PC-3 (cell line): ENCODE results near the gene NUTF2. TPM values are rescaled to one million over a fixed set of nuclear protein-coding genes. Genes with fewer than 3 reads are reported as not detected.
A peak's percentile ranks its signal among the peaks of the same experiment; 100 is the strongest.
"Not testable (repeated sequence)": the region's sequence is repeated elsewhere in the genome, so short reads cannot be mapped to it uniquely, and the experiment has no call there.

Source experiments
- ATAC-seq: fragments of 200-7000 bp; cut with Tn5 transposase; 2 replicates; pipeline ENCODE4 v1.9.1; 2020; ENCODE audit warnings: mild to moderate bottlenecking, moderate library complexity
- BruUV-seq: library from RNA; stranded (reverse); fragments of 400-500 nt; replicated peaks from 2 replicates; lab custom pipeline; 2021; lab: Mats Ljungman, UMichigan
- CTCF ChIA-PET: fragments of 300-600 bp; sonication (Branson Sonifier 250); formaldehyde crosslinking; loops from one replicate; lab custom pipeline; 2022; ENCODE audit warnings: antibody characterized with exemption; lab: Charles Lee
- POLR2A ChIA-PET: fragments of 300-600 bp; sonication (Branson Sonifier 250); formaldehyde crosslinking; loops from one replicate; lab custom pipeline; 2022; ENCODE audit warnings: antibody characterized with exemption; ENCODE audit not compliant: unreplicated experiment; lab: Charles Lee
- DNase-seq: peaks from one replicate; pipeline ENCODE4 v3.0.0-alpha.2; 2015
- H2AFZ ChIP-seq: fragments of 300-600 bp; sonication (generic); 2 replicates; pipeline ENCODE4 v1.6.0; 2016; ENCODE audit warnings: antibody characterized with exemption, low read length
- H3F3A ChIP-seq: fragments of 300-600 bp; sonication (generic); one replicate; pipeline ENCODE4 v1.6.0; 2017; ENCODE audit warnings: antibody characterized with exemption, low read length, control low read depth, mild to moderate bottlenecking; ENCODE audit not compliant: unreplicated experiment
- H3K27ac ChIP-seq: fragments of 300-600 bp; sonication (generic); 2 replicates; pipeline ENCODE4 v1.5.1; 2016; ENCODE audit warnings: mild to moderate bottlenecking, low read length
- H3K27me3 ChIP-seq: fragments of 300-600 bp; sonication (generic); 2 replicates; pipeline ENCODE4 v1.6.1; 2016; ENCODE audit warnings: low read length, mixed read lengths
- H3K36me3 ChIP-seq: fragments of 300-600 bp; sonication (generic); 2 replicates; pipeline ENCODE4 v1.6.1; 2016; ENCODE audit warnings: low read depth, mixed run types, low read length, mixed read lengths
- H3K4me1 ChIP-seq: fragments of 300-600 bp; sonication (generic); 2 replicates; pipeline ENCODE4 v1.5.1; 2016; ENCODE audit warnings: low read length; ENCODE audit not compliant: insufficient read depth
- H3K4me2 ChIP-seq: fragments of 300-600 bp; sonication (generic); 2 replicates; pipeline ENCODE4 v1.6.0; 2016; ENCODE audit warnings: low read length
- H3K4me3 ChIP-seq: fragments of 300-600 bp; sonication (generic); 2 replicates; pipeline ENCODE4 v1.5.1; 2016; ENCODE audit warnings: mild to moderate bottlenecking, low read length, mixed read lengths
- H3K79me2 ChIP-seq: fragments of 300-600 bp; sonication (generic); 2 replicates; pipeline ENCODE4 v1.6.1; 2017; ENCODE audit warnings: low read length, mixed read lengths
- H3K9ac ChIP-seq: fragments of 300-600 bp; sonication (generic); 2 replicates; pipeline ENCODE4 v1.6.0; 2016; ENCODE audit warnings: mild to moderate bottlenecking, low read length
- H3K9me2 ChIP-seq: fragments of 300-600 bp; sonication (generic); replicated peaks from 2 replicates; pipeline ENCODE4 v1.6.1; 2016; ENCODE audit warnings: mixed run types, low read length, mixed read lengths
- H3K9me3 ChIP-seq: fragments of 300-600 bp; sonication (generic); 2 replicates; pipeline ENCODE4 v1.6.1; 2016; ENCODE audit warnings: low read length, mixed read lengths
- H4K20me1 ChIP-seq: fragments of 300-600 bp; sonication (generic); 2 replicates; pipeline ENCODE4 v1.6.1; 2016; ENCODE audit warnings: low read length, mixed read lengths
- EZH2 ChIP-seq: fragments of 300-600 bp; sonication (generic); IDR thresholded peaks from one replicate; pipeline ENCODE4 v1.6.1; 2017; ENCODE audit warnings: antibody characterized with exemption, mild to moderate bottlenecking, low read length; ENCODE audit not compliant: unreplicated experiment
- EZH2phosphoT487 ChIP-seq: fragments of 300-600 bp; sonication (generic); IDR thresholded peaks from 2 replicates; pipeline ENCODE4 v1.6.1; 2018; ENCODE audit warnings: mild to moderate bottlenecking, antibody characterized with exemption, low read length, borderline replicate concordance
- intact Hi-C: fragments of 100-400 bp; cut with micrococcal nuclease; formaldehyde crosslinking; loops from 2 replicates; pipeline ENCODE4 v1.9.0; 2023
- total RNA-seq: library from RNA; depleted of rRNA; stranded (reverse); fragments of >200 nt; gene quantifications from 2 replicates; pipeline ENCODE4 v1.2.3, GENCODE V29; 2014
- TF ChIP-seq, protein P1 (sequence below): fragments of 300-600 bp; sonication (generic); conservative IDR thresholded peaks from 2 replicates; pipeline ENCODE4 v1.5.1; 2017; ENCODE audit warnings: antibody characterized with exemption, low read depth, mild to moderate bottlenecking, low read length

The NUTF2 gene
- total RNA-seq, 1 experiment from 2014 or later: 167 TPM

DNA sequence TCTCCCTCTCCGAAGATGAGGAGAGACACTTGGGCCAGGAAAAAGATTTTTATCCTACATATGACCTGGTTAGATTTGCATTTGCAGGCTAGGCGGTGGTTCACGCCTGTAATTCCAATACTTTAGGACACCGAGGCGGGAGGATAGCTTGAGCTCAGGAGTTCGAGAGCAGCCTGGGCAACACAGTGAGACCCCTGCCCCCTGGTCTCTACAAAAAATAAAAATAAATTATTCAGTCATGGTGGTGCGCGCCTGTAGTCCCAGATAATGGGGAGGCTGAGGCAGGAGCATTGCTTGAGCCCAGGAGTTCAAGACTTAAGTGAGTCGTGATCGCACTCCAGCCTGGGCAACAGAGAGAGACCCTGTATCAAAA is 12.5 kb upstream of the NUTF2 start:
- ChIA-PET CTCF (interaction anchor here (1.2 kb wide), 1 partner anchor 101 kb away, joined by 3 read pairs; no protein-coding TSS in a partner anchor), POLR2A (no interaction called here)
- Histone ChIP-seq H3K4me2 (peak overlapping the region; percentile 98), H3K4me3 (peak overlapping the region; percentile 78), H4K20me1 (no peaks in the 10 kb centered on the region), H3K79me2 (peaks cover 17% of the 10 kb centered on the region), H3K9me2 (no peaks in the 10 kb centered on the region), H3K4me1 (peaks cover 11% of the 10 kb centered on the region), H3K9me3 (no peaks in the 10 kb centered on the region), H3K36me3 (no peaks in the 10 kb centered on the region), H3K9ac (peak overlapping the region; percentile 90; the same call in 1 of the 2 replicates), H2AFZ (peak overlapping the region; percentile 99), H3K27me3 (no peaks in the 10 kb centered on the region), H3F3A (no peaks in the 10 kb centered on the region), H3K27ac (no peak overlapping the region)
- intact Hi-C loops: no loop called here
- no peak for TF ChIP-seq EZH2
- TF ChIP-seq, protein P1, sequence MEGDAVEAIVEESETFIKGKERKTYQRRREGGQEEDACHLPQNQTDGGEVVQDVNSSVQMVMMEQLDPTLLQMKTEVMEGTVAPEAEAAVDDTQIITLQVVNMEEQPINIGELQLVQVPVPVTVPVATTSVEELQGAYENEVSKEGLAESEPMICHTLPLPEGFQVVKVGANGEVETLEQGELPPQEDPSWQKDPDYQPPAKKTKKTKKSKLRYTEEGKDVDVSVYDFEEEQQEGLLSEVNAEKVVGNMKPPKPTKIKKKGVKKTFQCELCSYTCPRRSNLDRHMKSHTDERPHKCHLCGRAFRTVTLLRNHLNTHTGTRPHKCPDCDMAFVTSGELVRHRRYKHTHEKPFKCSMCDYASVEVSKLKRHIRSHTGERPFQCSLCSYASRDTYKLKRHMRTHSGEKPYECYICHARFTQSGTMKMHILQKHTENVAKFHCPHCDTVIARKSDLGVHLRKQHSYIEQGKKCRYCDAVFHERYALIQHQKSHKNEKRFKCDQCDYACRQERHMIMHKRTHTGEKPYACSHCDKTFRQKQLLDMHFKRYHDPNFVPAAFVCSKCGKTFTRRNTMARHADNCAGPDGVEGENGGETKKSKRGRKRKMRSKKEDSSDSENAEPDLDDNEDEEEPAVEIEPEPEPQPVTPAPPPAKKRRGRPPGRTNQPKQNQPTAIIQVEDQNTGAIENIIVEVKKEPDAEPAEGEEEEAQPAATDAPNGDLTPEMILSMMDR: no peak
- no peak for TF ChIP-seq EZH2phosphoT487
- DNase-seq (no peak), ATAC-seq (no peak)
- no TSS peak for BruUV-seq

DNA sequence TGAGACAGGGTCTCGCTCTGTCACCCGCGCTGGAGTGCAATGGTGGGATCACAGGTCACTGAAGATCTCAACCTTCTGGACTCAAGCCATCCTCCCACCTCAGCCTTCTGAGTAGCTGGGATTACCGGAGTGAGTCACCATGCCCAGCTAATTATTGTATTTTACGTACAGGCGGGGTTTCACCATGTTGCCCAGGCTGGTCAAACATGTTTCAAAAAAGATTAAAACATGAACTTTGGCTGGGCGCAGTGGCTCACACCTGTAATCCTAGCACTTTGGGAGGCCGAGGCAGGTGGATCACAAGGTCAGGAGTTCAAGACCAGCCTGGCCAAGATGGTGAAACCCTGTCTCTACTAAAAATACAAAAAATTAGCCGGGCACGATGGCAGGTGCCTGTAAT is 9.5 kb upstream of the NUTF2 start:
- H3K4me2 ChIP-seq, H3K27me3 ChIP-seq, ATAC-seq, H3K27ac ChIP-seq, H3K4me3 ChIP-seq, DNase-seq, H3K9me3 ChIP-seq, H3K9me2 ChIP-seq, H3K9ac ChIP-seq, intact Hi-C loops, H2AFZ ChIP-seq, H3K36me3 ChIP-seq, BruUV-seq, H3F3A ChIP-seq, H4K20me1 ChIP-seq: not testable (repeated sequence)
- Histone ChIP-seq H3K4me1 (peaks cover 15% of the 10 kb centered on the region), H3K79me2 (peaks cover 15% of the 10 kb centered on the region)
- CTCF ChIA-PET: interaction anchor here (0.7 kb wide), 1 partner anchor 290 kb away, joined by 4 read pairs; no protein-coding TSS in a partner anchor
- POLR2A ChIA-PET: interaction anchor here (0.6 kb wide), 1 partner anchor 275 kb away, joined by 16 read pairs; the partner anchor contains the start of gene CTCF

DNA sequence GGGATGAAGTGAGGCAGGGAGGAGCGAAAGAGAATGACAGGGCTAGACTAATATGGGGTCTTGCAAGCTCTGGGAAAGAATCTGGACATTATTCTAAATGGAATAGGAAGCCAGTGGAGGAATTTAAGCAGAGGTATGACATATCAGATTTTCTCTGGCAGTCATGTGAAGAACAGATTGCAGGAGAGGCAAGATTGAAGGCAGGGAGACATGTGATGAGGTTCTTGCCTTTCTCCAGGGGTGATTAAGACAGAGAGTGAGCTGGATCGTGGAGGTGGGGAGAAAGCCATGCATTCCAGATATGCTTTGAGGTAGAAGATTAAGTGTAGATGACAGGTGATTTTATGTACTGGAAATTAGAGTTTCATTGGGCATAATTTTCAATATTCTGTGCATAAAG is 8.9 kb upstream of the NUTF2 start:
- Histone ChIP-seq H3K36me3 (no peaks in the 10 kb centered on the region), H3F3A (no peaks in the 10 kb centered on the region), H3K4me2 (no peak overlapping the region), H2AFZ (no peak overlapping the region), H3K79me2 (peaks cover 13% of the 10 kb centered on the region), H4K20me1 (no peaks in the 10 kb centered on the region), H3K9me3 (no peaks in the 10 kb centered on the region), H3K9me2 (no peaks in the 10 kb centered on the region), H3K27ac (no peak overlapping the region), H3K9ac (no peak overlapping the region), H3K4me1 (peaks cover 10% of the 10 kb centered on the region), H3K27me3 (no peaks in the 10 kb centered on the region), H3K4me3 (no peak overlapping the region)
- ATAC-seq: no peak
- no TSS peak for BruUV-seq
- ChIA-PET CTCF (no interaction called here), POLR2A (interaction anchor here (0.5 kb wide), 1 partner anchor 130 kb away, joined by 3 read pairs; no protein-coding TSS in a partner anchor)
- intact Hi-C loops: no loop called here
- no peak for DNase-seq
- TF ChIP-seq, protein P1: no peak
- no peak for TF ChIP-seq EZH2
- TF ChIP-seq EZH2phosphoT487: no peak
